ENCODE data around the gene THY1. TPM values are rescaled to one million over a fixed set of nuclear protein-coding genes. Genes with fewer than 3 reads are reported as not detected.
"Not testable (repeated sequence)": the region's sequence is repeated elsewhere in the genome, so short reads cannot be mapped to it uniquely, and the experiment has no call there.

The THY1 gene
- 25.1 TPM for total RNA-seq

- peak; percentile 68 for DNase-seq
These were observed at the start of gene THY1 for GRCh38 chr11:119422809-119423508. Gene THY1, minus strand, starts transcription at chr11:119423172. Its CDS starts 2,267 bp downstream, at chr11:119420905.

GRCh38 chr11:119472186-119472855 lies 49.3 kb upstream of the THY1 start:
- DNase-seq, result no peak

- no peak for DNase-seq
These were observed 48.4 kb upstream of the THY1 start for GRCh38 chr11:119471329-119471728.

- peak; percentile 39 for DNase-seq
These were observed 47.6 kb upstream of the THY1 start for GRCh38 chr11:119470317-119471291.

- DNase-seq, result no peak
These were observed 46.5 kb upstream of the THY1 start for GRCh38 chr11:119469506-119469905.

- no peak for DNase-seq
These were observed 45.5 kb upstream of the THY1 start for GRCh38 chr11:119468511-119468910.

GRCh38 chr11:119461229-119461963 lies 38.4 kb upstream of the THY1 start:
- DNase-seq, result peak; percentile 79

GRCh38 chr11:119460582-119460981 lies 37.6 kb upstream of the THY1 start:
- peak; percentile 98 for DNase-seq

GRCh38 chr11:119460097-119460496 lies 37.1 kb upstream of the THY1 start:
- no peak for DNase-seq

GRCh38 chr11:119459293-119459976 lies 36.5 kb upstream of the THY1 start:
- DNase-seq, result no peak

- DNase-seq, result not testable (repeated sequence)
These were observed 32.7 kb upstream of the THY1 start for GRCh38 chr11:119455708-119456107.

- not testable (repeated sequence) for DNase-seq
These were observed 32.3 kb upstream of the THY1 start for GRCh38 chr11:119455241-119455640.

- DNase-seq, result no peak
These were observed 30.9 kb upstream of the THY1 start for GRCh38 chr11:119453881-119454280.

- DNase-seq, result no peak
These were observed 27.8 kb upstream of the THY1 start for GRCh38 chr11:119450590-119451326.

- DNase-seq, result no peak
These were observed 26.5 kb upstream of the THY1 start for GRCh38 chr11:119449498-119449897.

GRCh38 chr11:119448380-119448779 lies 25.4 kb upstream of the THY1 start:
- no peak for DNase-seq

- peak; percentile 73 for DNase-seq
These were observed 24.8 kb upstream of the THY1 start for GRCh38 chr11:119447664-119448242.

GRCh38 chr11:119446871-119447663 lies 24.1 kb upstream of the THY1 start:
- DNase-seq, result no peak

GRCh38 chr11:119446434-119446833 lies 23.5 kb upstream of the THY1 start:
- DNase-seq, result no peak

Data from skin of body (tissue), 2 donors.